ENCODE measurements around the gene VNN1.

DNA sequence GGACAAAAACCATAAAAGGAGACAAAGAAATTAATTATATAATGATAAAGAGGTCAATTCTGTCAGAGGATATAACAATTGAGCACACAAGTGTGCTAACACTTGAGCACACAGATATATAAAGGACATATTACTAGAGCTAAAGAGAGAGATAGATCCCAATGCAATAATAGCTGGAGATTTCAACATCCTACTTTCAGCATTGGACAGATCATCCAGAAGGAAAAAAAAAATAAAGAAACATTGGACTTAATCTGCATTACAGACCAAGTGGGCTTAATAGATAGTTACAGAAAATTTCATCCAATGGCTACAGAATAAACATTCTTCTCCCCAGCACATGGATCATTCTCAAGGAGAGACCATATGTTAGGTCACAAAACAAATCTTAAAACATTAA lies 9.9 kb downstream of the VNN1 start:
- TF ChIP-seq CTCF (IDR thresholded peaks at IDR 0.05) = no peak
- TF ChIP-seq POLR2A (IDR thresholded peaks at IDR 0.05) = no peak
